Fibroblast of pulmonary artery (primary cell): ENCODE results near the gene PSD2.

Experiments used
- DNase-seq: peaks from one replicate; pipeline ENCODE4 v3.0.0-alpha.2; 2010; ENCODE audit warnings: low read depth
- H3K4me3 ChIP-seq: replicated peaks from 2 replicates; pipeline ENCODE4 v1.5.1; 2011; ENCODE audit warnings: low read depth, mild to moderate bottlenecking, control low read depth, low read length, moderate library complexity
- TF ChIP-seq, protein P1 (sequence below): IDR thresholded peaks from 2 replicates; pipeline ENCODE4 v1.5.1; 2011; ENCODE audit warnings: mild to moderate bottlenecking, control low read depth, low read length, inconsistent platforms; ENCODE audit errors: missing control alignments

The PSD2 gene

DNA sequence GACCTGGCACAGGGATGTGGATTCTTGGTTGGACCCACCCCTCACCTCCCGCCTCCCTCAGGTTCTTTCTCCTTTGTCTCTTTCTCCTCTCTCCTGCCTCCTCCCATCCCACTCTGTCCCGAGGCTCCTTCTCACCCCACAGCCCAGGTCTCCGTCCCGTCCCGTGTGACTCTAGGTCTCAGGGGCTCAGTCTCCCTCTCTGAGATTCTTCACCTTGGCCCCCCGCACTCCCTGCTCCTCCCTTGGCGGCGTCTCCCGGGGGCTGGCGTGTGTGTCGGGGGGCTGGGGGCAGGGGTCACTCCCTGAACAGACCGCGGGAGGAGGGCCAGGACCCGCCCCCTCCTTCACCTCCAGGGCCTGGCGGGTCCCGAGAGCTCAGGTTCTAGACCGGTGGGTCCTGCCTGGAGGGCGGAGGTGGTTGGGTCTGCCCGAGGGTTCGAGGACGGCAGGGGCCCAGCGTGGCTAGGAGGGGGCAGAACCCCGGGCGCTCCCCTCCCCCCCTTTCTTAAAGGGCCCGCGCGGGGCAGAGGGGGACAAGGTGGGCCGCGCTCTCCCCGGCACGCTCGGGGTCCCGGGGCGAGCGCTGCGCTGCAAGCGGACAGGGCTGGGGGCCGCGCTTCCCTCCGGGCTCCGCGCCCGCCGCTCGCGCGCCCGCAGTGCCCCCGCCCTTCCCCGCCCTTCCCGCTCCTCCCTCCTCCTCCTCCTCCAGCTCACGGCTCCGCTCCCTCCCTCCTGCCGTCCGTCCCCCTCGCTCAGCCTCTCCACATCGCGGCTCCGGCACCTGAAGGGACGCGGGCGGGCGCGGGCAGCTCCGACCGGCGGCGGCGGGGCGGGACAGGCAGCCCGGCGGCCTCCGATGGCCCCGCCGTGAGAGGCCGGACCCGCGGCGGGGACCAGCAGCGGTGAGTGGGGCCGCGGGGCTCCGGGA, at the start of gene PSD2:
PSD2 (plus strand) TSS at position 735 of the 928 bp plus-strand sequence. CDS start 13,633 bp downstream, outside the sequence.
- H3K4me3 ChIP-seq: no peak within 1 kb of the TSS
- TF ChIP-seq, protein P1, sequence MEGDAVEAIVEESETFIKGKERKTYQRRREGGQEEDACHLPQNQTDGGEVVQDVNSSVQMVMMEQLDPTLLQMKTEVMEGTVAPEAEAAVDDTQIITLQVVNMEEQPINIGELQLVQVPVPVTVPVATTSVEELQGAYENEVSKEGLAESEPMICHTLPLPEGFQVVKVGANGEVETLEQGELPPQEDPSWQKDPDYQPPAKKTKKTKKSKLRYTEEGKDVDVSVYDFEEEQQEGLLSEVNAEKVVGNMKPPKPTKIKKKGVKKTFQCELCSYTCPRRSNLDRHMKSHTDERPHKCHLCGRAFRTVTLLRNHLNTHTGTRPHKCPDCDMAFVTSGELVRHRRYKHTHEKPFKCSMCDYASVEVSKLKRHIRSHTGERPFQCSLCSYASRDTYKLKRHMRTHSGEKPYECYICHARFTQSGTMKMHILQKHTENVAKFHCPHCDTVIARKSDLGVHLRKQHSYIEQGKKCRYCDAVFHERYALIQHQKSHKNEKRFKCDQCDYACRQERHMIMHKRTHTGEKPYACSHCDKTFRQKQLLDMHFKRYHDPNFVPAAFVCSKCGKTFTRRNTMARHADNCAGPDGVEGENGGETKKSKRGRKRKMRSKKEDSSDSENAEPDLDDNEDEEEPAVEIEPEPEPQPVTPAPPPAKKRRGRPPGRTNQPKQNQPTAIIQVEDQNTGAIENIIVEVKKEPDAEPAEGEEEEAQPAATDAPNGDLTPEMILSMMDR: no peak
- no peak for DNase-seq

DNA sequence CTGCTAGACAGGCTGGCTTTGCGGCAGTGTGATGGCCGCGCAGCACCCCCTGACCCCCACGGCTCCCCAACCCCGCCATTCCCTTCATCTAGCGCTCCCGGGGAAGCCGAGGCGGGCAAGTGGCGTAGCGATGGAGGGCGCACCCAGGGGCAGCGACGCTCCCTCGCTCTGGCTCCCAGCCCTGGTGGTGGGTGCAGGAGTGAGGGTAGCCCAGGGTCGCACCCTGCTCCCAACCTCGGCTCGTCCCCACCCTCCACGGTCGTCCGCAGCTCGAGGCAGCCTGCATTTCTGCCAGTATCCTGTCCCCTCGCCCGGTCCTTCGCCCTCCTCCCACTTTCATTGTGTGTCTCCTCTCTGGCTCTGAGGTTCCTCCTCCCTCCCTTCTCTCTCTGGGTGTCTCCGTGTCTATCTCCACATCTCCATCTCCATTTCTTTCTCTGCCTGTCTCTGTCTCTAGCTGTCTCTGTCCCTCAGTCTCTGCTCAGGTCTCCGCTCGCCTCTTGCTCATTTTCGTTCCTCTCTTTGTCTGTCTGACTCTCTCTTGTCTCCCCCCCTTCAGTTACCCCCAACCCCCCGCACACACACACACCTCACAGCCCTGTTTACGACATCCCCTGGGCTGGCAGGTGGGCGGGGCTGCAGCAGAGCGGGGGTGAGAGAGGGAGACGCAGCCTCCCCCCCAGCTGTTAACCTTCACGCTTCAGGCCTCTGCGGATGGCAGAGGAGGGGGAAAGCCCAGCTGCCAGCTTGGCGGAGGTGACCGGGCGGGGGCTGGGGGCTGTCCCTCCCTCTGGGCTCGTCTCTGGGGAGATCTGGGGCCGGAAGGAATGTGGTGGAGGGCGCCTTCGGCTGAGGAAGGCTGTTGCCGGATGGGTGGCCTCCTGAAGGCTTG, 48.7 kb upstream of the PSD2 start:
- no peak for DNase-seq
- H3K4me3 ChIP-seq: peak overlapping the region; percentile 25
- TF ChIP-seq, protein P1: no peak

DNA sequence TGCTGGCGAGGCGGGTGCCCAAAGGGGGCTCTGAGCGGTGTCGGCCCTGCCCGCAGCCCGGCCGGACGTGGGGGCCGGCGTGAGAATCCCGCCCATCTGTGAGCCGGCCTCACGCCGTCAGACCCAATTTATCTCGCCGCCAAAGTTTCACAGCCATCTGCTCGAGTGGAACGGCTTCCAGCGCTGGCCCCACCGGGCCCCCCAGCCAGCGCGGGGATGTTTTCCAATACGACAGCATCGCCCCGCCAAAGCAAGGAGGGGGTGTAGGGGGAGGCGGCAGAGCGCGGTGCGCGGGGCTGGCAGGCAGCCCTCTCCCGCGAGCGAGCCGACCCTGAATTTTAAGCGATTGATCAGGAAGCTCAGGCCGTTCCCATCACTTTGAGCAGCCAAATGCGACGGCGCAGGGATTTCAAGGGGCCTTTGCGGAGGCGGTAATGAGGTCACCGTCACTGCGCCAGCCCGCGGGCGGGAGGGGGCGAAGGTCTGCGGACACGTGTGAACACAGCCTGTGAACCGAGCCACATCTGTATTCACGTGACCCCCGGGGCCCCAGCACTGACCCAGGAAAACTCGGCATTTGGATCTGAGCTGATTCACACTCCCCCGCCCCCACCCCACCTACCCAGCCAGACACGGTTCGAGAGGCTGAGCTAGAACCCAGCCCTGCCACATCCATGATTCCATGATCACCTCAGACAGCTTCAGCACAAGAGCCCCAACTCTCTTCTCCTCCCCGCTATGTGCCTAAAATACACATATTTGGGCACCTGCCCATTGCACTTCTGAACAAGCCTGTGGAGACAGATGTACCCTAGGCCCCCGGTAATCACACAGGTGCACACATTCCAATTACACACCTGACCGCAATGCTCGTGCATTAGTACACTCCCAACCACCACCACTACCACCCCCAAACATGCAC, 47.8 kb upstream of the PSD2 start:
- H3K4me3 ChIP-seq: peak overlapping the region; percentile 22
- DNase-seq: no peak
- TF ChIP-seq, protein P1: no peak

DNA sequence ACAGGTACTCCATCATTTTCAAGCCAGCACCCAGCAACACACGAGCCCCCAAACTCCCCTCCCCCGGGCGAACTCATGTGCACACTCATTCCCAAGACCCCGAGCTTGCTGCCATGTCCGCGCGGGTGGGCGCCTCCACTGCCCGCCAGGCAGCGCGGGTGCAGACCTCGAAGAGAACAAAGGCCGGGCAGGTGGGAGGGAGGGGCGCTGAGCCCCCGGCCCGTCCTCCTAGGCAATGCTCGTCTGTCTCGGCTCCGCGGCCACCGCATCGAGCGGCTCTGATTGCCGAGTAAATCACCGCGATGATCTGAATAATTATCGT, 47.1 kb upstream of the PSD2 start:
- no peak for DNase-seq
- H3K4me3 ChIP-seq: no peak overlapping the region
- TF ChIP-seq, protein P1: no peak

DNA sequence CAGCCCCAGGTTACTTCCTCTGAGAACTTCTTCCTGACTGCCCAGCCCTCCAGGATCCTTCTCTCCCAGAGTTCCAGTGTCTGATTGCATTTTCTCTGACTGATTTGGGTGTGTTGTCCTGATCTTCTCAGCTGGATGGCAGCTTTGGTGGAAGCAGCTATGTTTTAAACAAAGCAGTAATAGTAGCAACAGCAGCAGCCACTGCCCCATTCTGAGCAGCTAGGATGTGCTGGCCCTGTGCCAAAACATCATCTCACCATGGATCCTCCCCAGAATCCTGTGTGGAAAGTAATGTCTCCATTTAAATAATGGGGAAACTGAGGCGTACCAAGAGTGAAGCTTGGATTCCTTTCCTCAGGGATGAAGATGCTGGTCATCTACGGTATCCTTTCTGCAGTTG, 46.4 kb upstream of the PSD2 start:
- TF ChIP-seq, protein P1: no peak
- H3K4me3 ChIP-seq: no peak overlapping the region
- DNase-seq: no peak

DNA sequence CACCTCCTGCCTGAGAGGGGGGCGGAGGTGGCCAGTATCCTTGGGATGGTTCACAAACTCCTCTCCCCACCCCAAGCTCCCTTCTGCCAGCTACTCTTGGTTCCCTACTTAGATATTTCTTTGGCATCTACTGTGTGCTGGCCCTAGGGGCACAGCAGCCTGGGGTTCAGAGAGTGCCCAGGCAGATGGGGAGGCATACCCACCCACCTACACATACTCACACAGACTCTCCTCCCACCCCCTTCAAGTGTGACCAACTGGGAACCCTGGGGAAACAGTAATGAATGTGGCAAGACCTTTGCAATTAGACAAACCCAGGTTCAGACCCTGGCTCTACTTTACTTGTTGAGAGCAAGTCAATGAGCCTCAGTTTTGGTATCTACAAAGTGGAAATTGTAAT, 44.4 kb upstream of the PSD2 start:
- TF ChIP-seq, protein P1: no peak
- no peak overlapping the region for H3K4me3 ChIP-seq
- DNase-seq: no peak
